GM19238 (cell line): ENCODE results near the gene ICE2.

Source experiments
- DNase-seq: peaks from one replicate; pipeline ENCODE4 v3.0.0; 2011; ENCODE audit warnings: low spot score; ENCODE audit not compliant: insufficient read length

ICE2 gene

DNA sequence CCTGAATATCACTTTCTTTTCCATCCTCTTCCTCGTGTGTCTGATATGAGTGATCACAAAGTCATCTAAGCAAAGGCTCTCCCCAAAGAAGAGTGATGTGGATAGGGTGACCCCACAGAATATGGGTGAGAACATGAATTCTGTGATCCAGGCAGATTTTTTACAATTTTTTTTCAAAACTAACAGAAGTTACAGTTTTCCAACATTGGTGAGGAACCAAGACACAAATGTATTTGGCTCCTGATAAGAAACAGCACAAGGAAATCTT is 108.1 kb downstream of the ICE2 start:
- no peak for DNase-seq

DNA sequence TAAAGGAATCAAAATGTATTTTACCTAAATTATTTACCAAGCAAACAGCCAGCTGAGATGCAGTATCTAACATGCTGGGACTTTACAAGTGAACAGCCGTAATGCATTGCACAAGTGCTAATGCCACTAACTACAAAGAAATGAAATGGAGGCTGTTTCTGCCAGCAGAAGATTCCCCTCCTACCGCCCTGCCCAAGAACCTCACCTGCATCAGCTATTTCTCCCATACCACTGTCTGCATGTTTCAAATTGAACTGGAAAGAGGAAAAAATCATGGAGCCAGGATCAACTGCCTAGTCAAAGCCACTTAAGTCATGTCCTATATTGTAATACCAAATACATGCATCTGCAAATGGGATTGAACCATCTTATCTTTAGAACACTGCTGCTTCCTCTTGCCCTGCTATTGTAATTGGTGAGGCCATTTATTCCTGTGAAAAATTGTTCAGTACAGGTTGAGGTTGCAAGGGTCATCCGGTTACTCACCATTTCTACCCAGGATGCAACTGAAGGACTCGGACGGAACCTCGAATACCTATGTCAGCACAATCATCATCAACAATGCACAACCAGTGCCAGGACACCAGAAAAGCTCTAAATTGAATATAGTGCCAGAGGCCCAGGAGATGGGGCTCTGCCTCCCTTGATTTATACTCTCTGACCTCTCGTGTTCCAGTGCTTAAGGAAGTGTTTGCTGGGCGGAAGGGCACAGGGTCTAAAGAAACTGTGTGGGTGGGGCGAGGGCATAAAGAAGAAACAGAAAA is 108.7 kb downstream of the ICE2 start:
- no peak for DNase-seq

DNA sequence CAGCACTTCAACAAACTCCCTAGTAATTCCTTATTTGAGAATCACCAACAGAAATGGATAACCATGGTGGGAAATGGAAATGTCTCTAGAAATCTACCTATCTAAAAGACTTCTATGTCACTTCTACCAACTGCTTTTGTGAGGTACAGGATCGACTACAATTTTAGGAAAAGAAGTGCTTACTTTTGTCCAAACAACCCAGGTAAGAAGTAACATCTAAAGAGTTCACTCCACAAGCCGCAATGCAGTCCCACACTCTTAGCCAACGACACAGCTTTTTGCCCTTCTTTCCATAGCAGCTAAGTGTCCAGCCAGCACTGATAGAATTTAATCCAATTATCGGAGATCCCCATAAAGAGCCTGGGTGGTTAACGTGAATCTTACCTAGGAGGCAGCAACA is 109.2 kb downstream of the ICE2 start:
- DNase-seq: no peak
